Caco-2 (cell line): ENCODE measurements around the gene PDZD8. TPM values are rescaled to one million over a fixed set of nuclear protein-coding genes. Genes with fewer than 3 reads are reported as not detected.

ENCODE experiments used
- BruUV-seq: library from RNA; stranded (reverse); fragments of 400-500 nt; replicated peaks from 2 replicates; lab custom pipeline; 2021; lab: Mats Ljungman, UMichigan
- CTCF ChIA-PET: fragments of 300-600 bp; sonication (Branson Sonifier 250); formaldehyde crosslinking; loops from one replicate; lab custom pipeline; 2022; ENCODE audit warnings: antibody characterized with exemption; lab: Charles Lee
- POLR2A ChIA-PET: fragments of 300-600 bp; sonication (Branson Sonifier 250); formaldehyde crosslinking; loops from one replicate; lab custom pipeline; 2022; ENCODE audit warnings: antibody characterized with exemption; lab: Charles Lee
- DNase-seq, 2 experiments: peaks; one replicate each; pipeline versions ENCODE4 v3.0.0 to v3.0.0-alpha.2; 2020 to 2022
- H3K27me3 ChIP-seq: replicated peaks from 2 replicates; pipeline ENCODE4 v1.6.0; 2011; ENCODE audit warnings: low read length; ENCODE audit not compliant: control insufficient read depth, insufficient read depth
- H3K36me3 ChIP-seq: 2 replicates; pipeline ENCODE4 v1.5.1; 2011; ENCODE audit warnings: low read length; ENCODE audit not compliant: control insufficient read depth, insufficient read depth
- H3K4me1 ChIP-seq: fragments of 250-450 bp; sonication (Bioruptor Pico); 2 replicates; pipeline ENCODE4 v1.5.1; 2020; ENCODE audit warnings: mild to moderate bottlenecking
- H3K4me3 ChIP-seq: 2 replicates; pipeline ENCODE4 v1.5.1; 2011; ENCODE audit warnings: low read depth, mild to moderate bottlenecking, control low read depth, low read length
- H3K9me3 ChIP-seq: fragments of 250-450 bp; sonication (Bioruptor Pico); 2 replicates; pipeline ENCODE4 v1.5.1; 2020; ENCODE audit warnings: mild to moderate bottlenecking, moderate library complexity
- H3K27ac Mint-ChIP-seq: one replicate; pipeline ENCODE4 v1.8.0; 2022; ENCODE audit warnings: mixed read lengths; ENCODE audit not compliant: unreplicated experiment
- H3K27me3 Mint-ChIP-seq: one replicate; pipeline ENCODE4 v1.8.0; 2022; ENCODE audit warnings: mixed read lengths; ENCODE audit not compliant: insufficient read depth, unreplicated experiment
- H3K36me3 Mint-ChIP-seq: one replicate; pipeline ENCODE4 v1.8.0; 2022; ENCODE audit warnings: mild to moderate bottlenecking, mixed read lengths; ENCODE audit not compliant: insufficient read depth, unreplicated experiment
- H3K4me1 Mint-ChIP-seq: one replicate; pipeline ENCODE4 v1.8.0; 2022; ENCODE audit warnings: low read depth, mixed read lengths; ENCODE audit not compliant: unreplicated experiment
- H3K4me3 Mint-ChIP-seq: one replicate; pipeline ENCODE4 v1.8.0; 2022; ENCODE audit warnings: mild to moderate bottlenecking, moderate library complexity, mixed read lengths; ENCODE audit not compliant: unreplicated experiment
- H3K9me3 Mint-ChIP-seq: one replicate; pipeline ENCODE4 v1.8.0; 2022; ENCODE audit warnings: mixed read lengths; ENCODE audit not compliant: unreplicated experiment
- intact Hi-C: fragments of 100-400 bp; cut with micrococcal nuclease; formaldehyde crosslinking; loops from one replicate; pipeline ENCODE4 v1.10.0; 2022; ENCODE audit not compliant: unreplicated experiment
- total RNA-seq: library from RNA; stranded (reverse); gene quantifications from 2 replicates; pipeline ENCODE4 v1.2.3, GENCODE V29; 2022
- TF ChIP-seq, protein P1 (sequence below), 2 experiments: fragments of 200-600 bp in 1 of 2; IDR thresholded peaks; 1 replicate in 1 of 2; 2 replicates in 1 of 2; pipeline versions ENCODE4 v1.5.1 to v1.8.0; 2011 to 2022; ENCODE audit warnings: antibody characterized with exemption in 1 of 2, control low read depth in 1 of 2, inconsistent platforms in 1 of 2, low read depth in 1 of 2, low read length in 1 of 2, mild to moderate bottlenecking in 1 of 2, moderate library complexity in 1 of 2; ENCODE audit not compliant: insufficient read depth in 1 of 2, severe bottlenecking in 1 of 2, unreplicated experiment in 1 of 2

Gene PDZD8
- total RNA-seq, 1 experiment from 2014 or later = 49.4 TPM

DNA sequence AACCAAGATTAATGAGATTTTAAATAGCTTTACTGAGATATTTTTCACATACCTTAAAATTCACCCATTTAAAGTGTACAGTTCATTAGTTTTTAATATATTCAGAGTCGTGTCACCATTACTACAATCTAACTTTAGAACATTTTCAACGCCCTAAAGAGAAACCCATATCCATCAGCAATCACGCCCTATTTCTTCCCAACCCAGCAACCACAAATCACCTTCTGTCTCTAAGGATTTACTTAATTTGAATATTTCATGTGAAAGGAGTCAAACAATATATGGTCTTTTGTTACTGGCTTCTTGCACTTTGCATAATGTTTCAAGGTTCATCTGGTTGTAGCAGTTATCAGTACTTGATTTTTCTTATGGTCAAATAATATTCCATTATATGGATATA, 25.1 kb upstream of the PDZD8 start:
- no peaks in the 10 kb centered on the region; the same call in 1 of the 2 replicates for H3K9me3 ChIP-seq
- BruUV-seq = no TSS peak
- Mint-ChIP-seq H3K9me3 (no peaks in the 10 kb centered on the region), H3K4me3 (no peak overlapping the region), H3K27ac (no peak overlapping the region), H3K27me3 (no peaks in the 10 kb centered on the region), H3K4me1 (no peaks in the 10 kb centered on the region), H3K36me3 (peaks cover 6% of the 10 kb centered on the region)
- POLR2A ChIA-PET = no interaction called here
- CTCF ChIA-PET = no interaction called here
- H3K36me3 ChIP-seq = no peaks in the 10 kb centered on the region
- no peak overlapping the region for H3K4me3 ChIP-seq
- no peaks in the 10 kb centered on the region for H3K27me3 ChIP-seq
- no peak for DNase-seq
- intact Hi-C loops = no loop called here
- TF ChIP-seq, protein P1, sequence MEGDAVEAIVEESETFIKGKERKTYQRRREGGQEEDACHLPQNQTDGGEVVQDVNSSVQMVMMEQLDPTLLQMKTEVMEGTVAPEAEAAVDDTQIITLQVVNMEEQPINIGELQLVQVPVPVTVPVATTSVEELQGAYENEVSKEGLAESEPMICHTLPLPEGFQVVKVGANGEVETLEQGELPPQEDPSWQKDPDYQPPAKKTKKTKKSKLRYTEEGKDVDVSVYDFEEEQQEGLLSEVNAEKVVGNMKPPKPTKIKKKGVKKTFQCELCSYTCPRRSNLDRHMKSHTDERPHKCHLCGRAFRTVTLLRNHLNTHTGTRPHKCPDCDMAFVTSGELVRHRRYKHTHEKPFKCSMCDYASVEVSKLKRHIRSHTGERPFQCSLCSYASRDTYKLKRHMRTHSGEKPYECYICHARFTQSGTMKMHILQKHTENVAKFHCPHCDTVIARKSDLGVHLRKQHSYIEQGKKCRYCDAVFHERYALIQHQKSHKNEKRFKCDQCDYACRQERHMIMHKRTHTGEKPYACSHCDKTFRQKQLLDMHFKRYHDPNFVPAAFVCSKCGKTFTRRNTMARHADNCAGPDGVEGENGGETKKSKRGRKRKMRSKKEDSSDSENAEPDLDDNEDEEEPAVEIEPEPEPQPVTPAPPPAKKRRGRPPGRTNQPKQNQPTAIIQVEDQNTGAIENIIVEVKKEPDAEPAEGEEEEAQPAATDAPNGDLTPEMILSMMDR (IDR thresholded peaks at IDR 0.05; ENCODE audit: insufficient read depth in 1 of 2, low read depth in 1 of 2, low read length in 1 of 2, severe bottlenecking in 1 of 2, unreplicated experiment in 1 of 2) = no peak
- H3K4me1 ChIP-seq = no peaks in the 10 kb centered on the region

- H3K4me3 ChIP-seq = no peak overlapping the region
- CTCF ChIA-PET = no interaction called here
- Mint-ChIP-seq H3K36me3 (peaks cover 6% of the 10 kb centered on the region), H3K27me3 (no peaks in the 10 kb centered on the region), H3K9me3 (no peaks in the 10 kb centered on the region), H3K27ac (no peak overlapping the region), H3K4me1 (no peaks in the 10 kb centered on the region), H3K4me3 (no peak overlapping the region)
- no TSS peak for BruUV-seq
- POLR2A ChIA-PET = no interaction called here
- TF ChIP-seq, protein P1 (IDR thresholded peaks at IDR 0.05; ENCODE audit: insufficient read depth in 1 of 2, low read depth in 1 of 2, low read length in 1 of 2, severe bottlenecking in 1 of 2, unreplicated experiment in 1 of 2) = no peak
- intact Hi-C loops = no loop called here
- H3K27me3 ChIP-seq = no peaks in the 10 kb centered on the region
- no peaks in the 10 kb centered on the region; the same call in 1 of the 2 replicates for H3K9me3 ChIP-seq
- H3K36me3 ChIP-seq = no peaks in the 10 kb centered on the region
- no peaks in the 10 kb centered on the region for H3K4me1 ChIP-seq
- no peak for DNase-seq
Measured at GRCh38 chr10:117399341-117400196, 24.3 kb upstream of the PDZD8 start.

GRCh38 chr10:117398029-117398428, 22.8 kb upstream of the PDZD8 start:
- peaks cover 6% of the 10 kb centered on the region for H3K36me3 Mint-ChIP-seq
- no TSS peak for BruUV-seq
- H3K9me3 Mint-ChIP-seq = no peaks in the 10 kb centered on the region
- H3K27ac Mint-ChIP-seq = no peak overlapping the region
- H3K36me3 ChIP-seq = no peaks in the 10 kb centered on the region
- no peaks in the 10 kb centered on the region; the same call in 1 of the 2 replicates for H3K9me3 ChIP-seq
- DNase-seq = no peak
- CTCF ChIA-PET = no interaction called here
- no peak overlapping the region for H3K4me3 Mint-ChIP-seq
- no peaks in the 10 kb centered on the region for H3K4me1 Mint-ChIP-seq
- no peaks in the 10 kb centered on the region for H3K27me3 ChIP-seq
- H3K27me3 Mint-ChIP-seq = no peaks in the 10 kb centered on the region
- no peaks in the 10 kb centered on the region for H3K4me1 ChIP-seq
- H3K4me3 ChIP-seq = no peak overlapping the region
- intact Hi-C loops = no loop called here
- POLR2A ChIA-PET = no interaction called here
- TF ChIP-seq, protein P1 (IDR thresholded peaks at IDR 0.05; ENCODE audit: insufficient read depth in 1 of 2, low read depth in 1 of 2, low read length in 1 of 2, severe bottlenecking in 1 of 2, unreplicated experiment in 1 of 2) = no peak
